Measurements from ENCODE around the gene RASGRP2. TPM values are rescaled to one million over a fixed set of nuclear protein-coding genes. Genes with fewer than 3 reads are reported as not detected.

Gene RASGRP2
- polyA plus RNA-seq, 1 donor (not counting 4 experiments of a cell fraction or from before 2014, with no cell fraction given) = 0.49 TPM

GRCh38 chr11:64715756-64716472 lies 28.0 kb downstream of the RASGRP2 start:
- Histone ChIP-seq H3K27me3 (ENCODE audit: control insufficient read depth, extremely low read depth, insufficient read depth, low read length) (peaks cover 86% of the 10 kb centered on the region), H4K20me1 (ENCODE audit: control insufficient read depth, extremely low read depth, insufficient read depth, low read length) (no peaks in the 10 kb centered on the region), H3K9me3 (ENCODE audit: control insufficient read depth, low read depth, low read length) (no peaks in the 10 kb centered on the region), H3K27ac (ENCODE audit: control insufficient read depth, insufficient read depth, low read length) (no peak overlapping the region), H3K9ac (ENCODE audit: control insufficient read depth, extremely low read depth, insufficient read depth, low read length) (no peak overlapping the region), H3K79me2 (ENCODE audit: control insufficient read depth, insufficient read depth, low read length) (no peaks in the 10 kb centered on the region), H3K4me3 (ENCODE audit: control insufficient read depth in 2 of 3, extremely low read depth in 1 of 3, insufficient read depth in 2 of 3, low read depth in 1 of 3, low read length in 3 of 3) (no peak overlapping the region), H3K4me2 (ENCODE audit: control insufficient read depth, extremely low read depth, insufficient read depth, low read depth, low read length) (no peak overlapping the region), H3K4me1 (ENCODE audit: control insufficient read depth, extremely low read depth, insufficient read depth, low read length) (no peaks in the 10 kb centered on the region), H2AFZ (ENCODE audit: control insufficient read depth, low read length) (no peak overlapping the region), H3K36me3 (ENCODE audit: control insufficient read depth in 2 of 2, extremely low read depth in 1 of 2, insufficient read depth in 2 of 2, low read length in 2 of 2) (no peaks in the 10 kb centered on the region), H3K9me1 (ENCODE audit: control insufficient read depth, extremely low read depth, insufficient read depth, low read length) (no peaks in the 10 kb centered on the region)
- dilution Hi-C loops (cut with MboI; ENCODE audit: extremely low pct_ligation_motif_present, low sequenced_read_pairs) = no loop called here
- no peak for DNase-seq (ENCODE audit: low read depth, low spot score)
- FAIRE-seq = no peak
- no peak for TF ChIP-seq CTCF (optimal IDR thresholded peaks at IDR 0.05 in 1 of 3, IDR thresholded peaks at IDR 0.05 in 1 of 3, conservative IDR thresholded peaks at IDR 0.05 in 1 of 3; ENCODE audit: extremely low read depth in 1 of 3, insufficient read depth in 2 of 3, low read length in 3 of 3)
- TF ChIP-seq EZH2 (IDR thresholded peaks at IDR 0.05; ENCODE audit: low read length) = no peak

- no peak overlapping the region for H3K4me3 ChIP-seq (ENCODE audit: control insufficient read depth in 2 of 3, extremely low read depth in 1 of 3, insufficient read depth in 2 of 3, low read depth in 1 of 3, low read length in 3 of 3)
- dilution Hi-C loops (cut with MboI; ENCODE audit: extremely low pct_ligation_motif_present, low sequenced_read_pairs) = no loop called here
- DNase-seq (ENCODE audit: low read depth, low spot score) (no peak), FAIRE-seq (no peak)
- no peaks in the 10 kb centered on the region for H3K9me1 ChIP-seq (ENCODE audit: control insufficient read depth, extremely low read depth, insufficient read depth, low read length)
- H3K27me3 ChIP-seq (ENCODE audit: control insufficient read depth, extremely low read depth, insufficient read depth, low read length) = peaks cover 84% of the 10 kb centered on the region
- H4K20me1 ChIP-seq (ENCODE audit: control insufficient read depth, extremely low read depth, insufficient read depth, low read length) = no peaks in the 10 kb centered on the region
- TF ChIP-seq CTCF (optimal IDR thresholded peaks at IDR 0.05 in 1 of 3, IDR thresholded peaks at IDR 0.05 in 1 of 3, conservative IDR thresholded peaks at IDR 0.05 in 1 of 3; ENCODE audit: extremely low read depth in 1 of 3, insufficient read depth in 2 of 3, low read length in 3 of 3) (no peak), EZH2 (IDR thresholded peaks at IDR 0.05; ENCODE audit: low read length) (peak; percentile 28)
- no peak overlapping the region for H3K9ac ChIP-seq (ENCODE audit: control insufficient read depth, extremely low read depth, insufficient read depth, low read length)
- H3K9me3 ChIP-seq (ENCODE audit: control insufficient read depth, low read depth, low read length) = no peaks in the 10 kb centered on the region
- no peak overlapping the region for H3K4me2 ChIP-seq (ENCODE audit: control insufficient read depth, extremely low read depth, insufficient read depth, low read depth, low read length)
- H3K4me1 ChIP-seq (ENCODE audit: control insufficient read depth, extremely low read depth, insufficient read depth, low read length) = peaks cover 4% of the 10 kb centered on the region
- no peak overlapping the region for H2AFZ ChIP-seq (ENCODE audit: control insufficient read depth, low read length)
- H3K36me3 ChIP-seq (ENCODE audit: control insufficient read depth in 2 of 2, extremely low read depth in 1 of 2, insufficient read depth in 2 of 2, low read length in 2 of 2) = no peaks in the 10 kb centered on the region
- H3K27ac ChIP-seq (ENCODE audit: control insufficient read depth, insufficient read depth, low read length) = no peak overlapping the region
- H3K79me2 ChIP-seq (ENCODE audit: control insufficient read depth, insufficient read depth, low read length) = no peaks in the 10 kb centered on the region
Measured at GRCh38 chr11:64715110-64715509, 28.8 kb downstream of the RASGRP2 start.

Data from keratinocyte (primary cell).